Measurements from ENCODE around the gene KIF14.

KIF14 gene

GRCh38 chr1:200506471-200506870 lies 114.1 kb downstream of the KIF14 start:
- TF ChIP-seq PKNOX1 (IDR thresholded peaks at IDR 0.05) = peak; percentile 81
- no peak for TF ChIP-seq ARNT (IDR thresholded peaks at IDR 0.05)
- ChIA-PET POLR2A (interaction anchor here (1.8 kb wide), 1 partner anchor 16 kb away, joined by 5 read pairs; no protein-coding TSS in a partner anchor), CTCF (interaction anchor here (0.8 to 1.1 kb wide), 2 partner anchors 12 to 17 kb away, joined by 3 read pairs; no protein-coding TSS in a partner anchor)
- DNase-seq (ENCODE audit: extremely low spot score) = peak; percentile 43

GRCh38 chr1:200505257-200505656 lies 115.3 kb downstream of the KIF14 start:
- CTCF ChIA-PET = no interaction called here
- TF ChIP-seq TARDBP (IDR thresholded peaks at IDR 0.05) = peak; percentile 31; the same call in 1 of the 2 replicates
- no peak for TF ChIP-seq BHLHE40 (IDR thresholded peaks at IDR 0.05; ENCODE audit: borderline replicate concordance)
- TF ChIP-seq ZNF384 (IDR thresholded peaks at IDR 0.05) = no peak
- 0 out of 2 replicates have a peak, but pooled peaks have one; percentile 15 for TF ChIP-seq L3MBTL2 (conservative IDR thresholded peaks at IDR 0.05)
- TF ChIP-seq PKNOX1 (IDR thresholded peaks at IDR 0.05) = no peak
- TF ChIP-seq ARNT (IDR thresholded peaks at IDR 0.05) = no peak
- POLR2A ChIA-PET = interaction anchor here (1.8 kb wide), 1 partner anchor 15 kb away, joined by 5 read pairs; no protein-coding TSS in a partner anchor
- no peak for DNase-seq (ENCODE audit: extremely low spot score)
